GM12878 (cell line): ENCODE data around the gene FKBP14.

ENCODE experiments used
- EZH2 ChIP-seq: IDR thresholded peaks from 2 replicates; pipeline ENCODE4 v1.6.1; 2012; ENCODE audit warnings: low read depth, mild to moderate bottlenecking, control low read depth, inconsistent platforms, low read length, borderline replicate concordance; ENCODE audit not compliant: control insufficient read depth
- HDAC2 ChIP-seq: fragments of 200-600 bp; sonication (generic); IDR thresholded peaks from 2 replicates; pipeline ENCODE4 v1.6.1; 2017
- NFYB ChIP-seq: IDR thresholded peaks from 2 replicates; pipeline ENCODE4 v1.6.1; 2011; ENCODE audit warnings: low read depth, mild to moderate bottlenecking, low read length, improper control_type of control experiment, moderate library complexity; ENCODE audit not compliant: insufficient read depth
- NRF1 ChIP-seq: conservative IDR thresholded peaks from 2 replicates; pipeline ENCODE4 v1.6.1; 2011; ENCODE audit warnings: mild to moderate bottlenecking, low read depth, low read length, improper control_type of control experiment
- POLR2A ChIP-seq: IDR thresholded peaks from 2 replicates; pipeline ENCODE4 v1.6.1; 2011; ENCODE audit warnings: low read depth, mild to moderate bottlenecking, low read length
- POLR2AphosphoS5 ChIP-seq: IDR thresholded peaks from 2 replicates; pipeline ENCODE4 v1.6.1; 2011; ENCODE audit warnings: mild to moderate bottlenecking, low read length, inconsistent platforms
- SP1 ChIP-seq: IDR thresholded peaks from one replicate; pipeline ENCODE4 v1.6.1; 2011; ENCODE audit warnings: low read depth, low read length
- ZNF207 ChIP-seq: fragments of 450-650 bp; IDR thresholded peaks from 2 replicates; pipeline ENCODE4 v1.6.1; 2014; ENCODE audit warnings: antibody characterized with exemption, mild to moderate bottlenecking, borderline replicate concordance
- TF ChIP-seq, protein P1 (sequence below), 3 experiments: IDR thresholded peaks in 2 of 3; conservative IDR thresholded peaks in 1 of 3; 2 replicates each; pipeline ENCODE4 v1.5.1; 2011; ENCODE audit warnings: low read depth in 3 of 3, low read length in 3 of 3, mild to moderate bottlenecking in 3 of 3, control low read depth in 2 of 3, moderate library complexity in 2 of 3, inconsistent platforms in 1 of 3, mixed read lengths in 1 of 3; ENCODE audit not compliant: control insufficient read depth in 2 of 3, insufficient read depth in 1 of 3; ENCODE audit errors: extremely low read depth in 1 of 3
- TF ChIP-seq, protein P2 (sequence below): fragments of 450-650 bp; IDR thresholded peaks from 2 replicates; pipeline ENCODE4 v1.6.1; 2014; ENCODE audit warnings: mild to moderate bottlenecking
- TF ChIP-seq, protein P3 (sequence below): IDR thresholded peaks from 2 replicates; pipeline ENCODE4 v1.6.1; 2012; ENCODE audit warnings: low read depth, low read length, improper control_type of control experiment

DNA sequence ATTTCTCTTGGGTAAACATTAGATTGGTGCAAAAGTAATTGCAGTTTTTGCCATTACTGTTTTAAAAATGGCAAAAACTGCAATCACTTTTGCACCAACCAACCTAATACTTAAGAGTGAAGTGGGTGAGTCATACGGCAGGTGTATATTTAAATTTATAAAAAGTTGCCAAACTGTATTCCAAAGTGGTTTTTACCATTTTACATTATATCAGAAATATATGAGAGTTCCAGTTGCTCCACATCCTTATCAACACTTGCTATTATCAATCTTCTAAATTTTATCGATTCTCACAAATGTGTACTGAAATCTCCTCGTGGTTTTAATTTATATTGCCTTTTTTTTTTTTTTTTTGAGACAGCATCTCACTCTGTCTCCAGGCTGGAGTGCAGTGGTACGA is 33.4 kb downstream of the FKBP14 start:
- TF ChIP-seq, protein P1, sequence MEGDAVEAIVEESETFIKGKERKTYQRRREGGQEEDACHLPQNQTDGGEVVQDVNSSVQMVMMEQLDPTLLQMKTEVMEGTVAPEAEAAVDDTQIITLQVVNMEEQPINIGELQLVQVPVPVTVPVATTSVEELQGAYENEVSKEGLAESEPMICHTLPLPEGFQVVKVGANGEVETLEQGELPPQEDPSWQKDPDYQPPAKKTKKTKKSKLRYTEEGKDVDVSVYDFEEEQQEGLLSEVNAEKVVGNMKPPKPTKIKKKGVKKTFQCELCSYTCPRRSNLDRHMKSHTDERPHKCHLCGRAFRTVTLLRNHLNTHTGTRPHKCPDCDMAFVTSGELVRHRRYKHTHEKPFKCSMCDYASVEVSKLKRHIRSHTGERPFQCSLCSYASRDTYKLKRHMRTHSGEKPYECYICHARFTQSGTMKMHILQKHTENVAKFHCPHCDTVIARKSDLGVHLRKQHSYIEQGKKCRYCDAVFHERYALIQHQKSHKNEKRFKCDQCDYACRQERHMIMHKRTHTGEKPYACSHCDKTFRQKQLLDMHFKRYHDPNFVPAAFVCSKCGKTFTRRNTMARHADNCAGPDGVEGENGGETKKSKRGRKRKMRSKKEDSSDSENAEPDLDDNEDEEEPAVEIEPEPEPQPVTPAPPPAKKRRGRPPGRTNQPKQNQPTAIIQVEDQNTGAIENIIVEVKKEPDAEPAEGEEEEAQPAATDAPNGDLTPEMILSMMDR (IDR thresholded peaks at IDR 0.05 in 2 of 3, conservative IDR thresholded peaks at IDR 0.05 in 1 of 3; ENCODE audit: control insufficient read depth in 2 of 3, extremely low read depth in 1 of 3, insufficient read depth in 1 of 3, low read depth in 3 of 3, low read length in 3 of 3): no peak
- TF ChIP-seq SP1: no peak
- no peak for TF ChIP-seq EZH2
- no peak for TF ChIP-seq NRF1
- TF ChIP-seq, protein P2, sequence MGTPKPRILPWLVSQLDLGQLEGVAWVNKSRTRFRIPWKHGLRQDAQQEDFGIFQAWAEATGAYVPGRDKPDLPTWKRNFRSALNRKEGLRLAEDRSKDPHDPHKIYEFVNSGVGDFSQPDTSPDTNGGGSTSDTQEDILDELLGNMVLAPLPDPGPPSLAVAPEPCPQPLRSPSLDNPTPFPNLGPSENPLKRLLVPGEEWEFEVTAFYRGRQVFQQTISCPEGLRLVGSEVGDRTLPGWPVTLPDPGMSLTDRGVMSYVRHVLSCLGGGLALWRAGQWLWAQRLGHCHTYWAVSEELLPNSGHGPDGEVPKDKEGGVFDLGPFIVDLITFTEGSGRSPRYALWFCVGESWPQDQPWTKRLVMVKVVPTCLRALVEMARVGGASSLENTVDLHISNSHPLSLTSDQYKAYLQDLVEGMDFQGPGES: no peak
- no peak for TF ChIP-seq POLR2AphosphoS5
- TF ChIP-seq HDAC2: no peak
- TF ChIP-seq ZNF207: no peak
- no peak for TF ChIP-seq POLR2A
- TF ChIP-seq NFYB: no peak
- TF ChIP-seq, protein P3, sequence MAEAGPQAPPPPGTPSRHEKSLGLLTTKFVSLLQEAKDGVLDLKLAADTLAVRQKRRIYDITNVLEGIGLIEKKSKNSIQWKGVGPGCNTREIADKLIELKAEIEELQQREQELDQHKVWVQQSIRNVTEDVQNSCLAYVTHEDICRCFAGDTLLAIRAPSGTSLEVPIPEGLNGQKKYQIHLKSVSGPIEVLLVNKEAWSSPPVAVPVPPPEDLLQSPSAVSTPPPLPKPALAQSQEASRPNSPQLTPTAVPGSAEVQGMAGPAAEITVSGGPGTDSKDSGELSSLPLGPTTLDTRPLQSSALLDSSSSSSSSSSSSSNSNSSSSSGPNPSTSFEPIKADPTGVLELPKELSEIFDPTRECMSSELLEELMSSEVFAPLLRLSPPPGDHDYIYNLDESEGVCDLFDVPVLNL: no peak
